Lung (tissue), 12 donors: ENCODE measurements around the gene ACTN4. TPM values are rescaled to one million over a fixed set of nuclear protein-coding genes. Genes with fewer than 3 reads are reported as not detected.
A peak's percentile ranks its signal among the peaks of the same experiment; 100 is the strongest.

ENCODE experiments used
- ATAC-seq: fragments of 200-7000 bp; cut with Tn5 transposase; one replicate; pipeline ENCODE4 v1.9.1; 2020; ENCODE audit warnings: moderate number of reproducible peaks; ENCODE audit not compliant: insufficient read depth, low FRiP score
- DNase-seq, 3 donors: peaks; one replicate each; pipeline ENCODE4 v3.0.0-alpha.2; 2013 to 2017
- H3K27ac ChIP-seq, 2 donors: one replicate each; pipeline ENCODE4 v1.5.1; 2013; ENCODE audit warnings: mild to moderate bottlenecking in 2 of 2, moderate library complexity in 2 of 2, control low read depth in 1 of 2, inconsistent platforms in 1 of 2, low read depth in 1 of 2, low read length in 1 of 2
- H3K27me3 ChIP-seq, 3 donors: one replicate each; pipeline ENCODE4 v1.5.1; 2013; ENCODE audit warnings: low read length in 2 of 3; ENCODE audit not compliant: control insufficient read depth in 3 of 3, insufficient read depth in 3 of 3
- H3K36me3 ChIP-seq, 4 donors: one replicate each; pipeline ENCODE4 v1.5.1; 2013; ENCODE audit warnings: low read length in 4 of 4, mild to moderate bottlenecking in 1 of 4, moderate library complexity in 1 of 4; ENCODE audit not compliant: control insufficient read depth in 4 of 4, insufficient read depth in 4 of 4
- H3K4me1 ChIP-seq, 5 donors: one replicate each; pipeline ENCODE4 v1.5.1; 2013; ENCODE audit warnings: low read length in 5 of 5, mild to moderate bottlenecking in 2 of 5, moderate library complexity in 1 of 5; ENCODE audit not compliant: control insufficient read depth in 5 of 5, insufficient read depth in 5 of 5
- H3K4me3 ChIP-seq: one replicate; pipeline ENCODE4 v1.5.1; 2013; ENCODE audit warnings: mild to moderate bottlenecking, control low read depth, moderate library complexity
- H3K9ac ChIP-seq, 2 donors: one replicate each; pipeline ENCODE4 v1.5.1; 2013; ENCODE audit warnings: low read length in 2 of 2, control low read depth in 1 of 2; ENCODE audit not compliant: insufficient read depth in 1 of 2
- H3K9me3 ChIP-seq, 4 donors: one replicate each; pipeline ENCODE4 v1.5.1; 2013; ENCODE audit warnings: low read length in 3 of 4, mild to moderate bottlenecking in 1 of 4, moderate library complexity in 1 of 4; ENCODE audit not compliant: control insufficient read depth in 4 of 4, insufficient read depth in 3 of 4
- WGBS, 2 donors: extraction: QIAGEN DNeasy Blood & Tissue Kit; methylation state at CpG; one replicate each; pipeline ENCODE4 v1.1.7; 2013; 5-methylcytosine and 5-hydroxymethylcytosine counted together
- polyA plus RNA-seq, 2 donors: library from polyadenylated mRNA; stranded (reverse); fragments of 200-250 nt; gene quantifications; one replicate each; pipeline ENCODE4 v1.2.1, GENCODE V29; 2013
- total RNA-seq, 2 donors: library from RNA; depleted of rRNA in 1 of 2; stranded (reverse); fragments of >200 nt in 1 of 2; gene quantifications; one replicate each; pipeline ENCODE4 v1.2.1, GENCODE V29; 2014 to 2021
- TF ChIP-seq, protein P1 (sequence below): IDR thresholded peaks from 2 replicates; pipeline ENCODE4 v1.5.1; 2012; ENCODE audit warnings: mild to moderate bottlenecking; ENCODE audit errors: control extremely low read depth, extremely low read depth
- donor health status: control.
- donor health status: control.
- donor health status: Bipolar disorder and iron deficiency.
- donor health status: healthy.
- donor health status: DM: yes; HTN: yes; CAD: no.

Gene ACTN4
- total and polyA plus RNA-seq, 4 donors = 229 to 552 (median 367) TPM

DNA sequence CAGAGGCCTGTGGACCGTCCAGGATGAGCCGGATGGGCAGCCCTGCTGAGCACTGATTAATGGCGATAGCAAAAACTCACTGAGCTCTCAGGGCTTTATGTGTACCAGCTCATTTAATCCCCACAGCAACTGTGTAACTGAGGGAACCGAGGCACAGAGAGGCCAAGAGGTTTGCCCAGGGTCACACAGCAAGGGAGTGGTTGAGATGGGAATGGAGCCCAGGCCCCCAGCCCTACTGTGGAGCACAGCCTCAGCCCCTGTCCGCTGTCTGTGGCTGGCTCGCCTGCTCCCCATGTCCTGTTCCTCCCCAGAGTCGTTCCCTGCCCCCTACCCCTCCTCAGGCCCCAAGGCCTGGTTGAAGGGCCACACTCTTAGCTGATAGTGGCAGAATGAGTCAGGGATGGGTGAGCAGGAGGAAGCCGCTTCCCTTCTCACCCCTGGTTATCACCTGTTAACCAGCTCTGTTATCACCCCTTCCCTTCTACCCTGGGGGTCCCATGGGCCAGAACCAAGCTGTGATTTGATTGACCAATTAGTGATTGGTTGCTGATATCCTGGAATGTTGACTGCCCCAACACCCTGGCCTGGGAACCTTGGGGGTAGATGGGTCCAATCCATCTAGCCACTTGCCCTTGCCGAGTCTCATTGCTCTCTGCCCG, 75.6 kb downstream of the ACTN4 start:
- no peak overlapping the region for H3K9ac ChIP-seq

DNA sequence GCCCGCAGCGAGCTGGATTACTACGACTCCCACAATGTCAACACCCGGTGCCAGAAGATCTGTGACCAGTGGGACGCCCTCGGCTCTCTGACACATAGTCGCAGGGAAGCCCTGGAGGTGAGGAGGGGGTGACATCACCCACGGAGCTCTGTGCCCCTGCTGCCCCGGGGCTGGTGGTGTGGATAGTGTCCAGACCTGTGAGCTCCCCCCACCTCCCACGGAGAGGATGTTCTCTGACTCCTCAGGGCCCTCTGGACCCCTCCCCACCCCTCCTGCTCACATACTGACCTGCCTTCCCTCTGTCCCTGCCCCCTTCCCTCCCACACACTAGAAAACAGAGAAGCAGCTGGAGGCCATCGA, 76.1 kb downstream of the ACTN4 start:
- Histone ChIP-seq H3K36me3 (peaks cover 13 to 95% (median 32%) of the 10 kb centered on the region in 4 donors), H3K9me3 (no peaks in the 10 kb centered on the region), H3K27me3 (no peaks in the 10 kb centered on the region), H3K4me1 (peaks cover 0 to 30% (median 0%) of the 10 kb centered on the region in 5 donors), H3K4me3 (no peak overlapping the region), H3K27ac (no peak overlapping the region), H3K9ac (no peak overlapping the region)
- TF ChIP-seq, protein P1, sequence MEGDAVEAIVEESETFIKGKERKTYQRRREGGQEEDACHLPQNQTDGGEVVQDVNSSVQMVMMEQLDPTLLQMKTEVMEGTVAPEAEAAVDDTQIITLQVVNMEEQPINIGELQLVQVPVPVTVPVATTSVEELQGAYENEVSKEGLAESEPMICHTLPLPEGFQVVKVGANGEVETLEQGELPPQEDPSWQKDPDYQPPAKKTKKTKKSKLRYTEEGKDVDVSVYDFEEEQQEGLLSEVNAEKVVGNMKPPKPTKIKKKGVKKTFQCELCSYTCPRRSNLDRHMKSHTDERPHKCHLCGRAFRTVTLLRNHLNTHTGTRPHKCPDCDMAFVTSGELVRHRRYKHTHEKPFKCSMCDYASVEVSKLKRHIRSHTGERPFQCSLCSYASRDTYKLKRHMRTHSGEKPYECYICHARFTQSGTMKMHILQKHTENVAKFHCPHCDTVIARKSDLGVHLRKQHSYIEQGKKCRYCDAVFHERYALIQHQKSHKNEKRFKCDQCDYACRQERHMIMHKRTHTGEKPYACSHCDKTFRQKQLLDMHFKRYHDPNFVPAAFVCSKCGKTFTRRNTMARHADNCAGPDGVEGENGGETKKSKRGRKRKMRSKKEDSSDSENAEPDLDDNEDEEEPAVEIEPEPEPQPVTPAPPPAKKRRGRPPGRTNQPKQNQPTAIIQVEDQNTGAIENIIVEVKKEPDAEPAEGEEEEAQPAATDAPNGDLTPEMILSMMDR = no peak
- 85 to 87% methylated on average over 11 of the region's 11 CpGs for WGBS, 2 donors
- DNase-seq (no peak), ATAC-seq (no peak)

More for the DNA sequence above, 75.6 kb downstream of the ACTN4 start:
- H3K36me3 ChIP-seq = peaks cover 13 to 95% (median 32%) of the 10 kb centered on the region in 4 donors
- TF ChIP-seq, protein P1 = no peak
- H3K4me3 ChIP-seq = no peak overlapping the region
- H3K9me3 ChIP-seq = no peaks in the 10 kb centered on the region
- no peak for ATAC-seq
- 93 to 94% methylated on average over 10 of the region's 10 CpGs for WGBS, 2 donors
- peak overlapping the region in 1 of 2 donors; percentile 71 for H3K27ac ChIP-seq
- no peaks in the 10 kb centered on the region for H3K27me3 ChIP-seq
- no peak for DNase-seq
- H3K4me1 ChIP-seq = peaks cover 0 to 31% (median 0%) of the 10 kb centered on the region in 5 donors

DNA sequence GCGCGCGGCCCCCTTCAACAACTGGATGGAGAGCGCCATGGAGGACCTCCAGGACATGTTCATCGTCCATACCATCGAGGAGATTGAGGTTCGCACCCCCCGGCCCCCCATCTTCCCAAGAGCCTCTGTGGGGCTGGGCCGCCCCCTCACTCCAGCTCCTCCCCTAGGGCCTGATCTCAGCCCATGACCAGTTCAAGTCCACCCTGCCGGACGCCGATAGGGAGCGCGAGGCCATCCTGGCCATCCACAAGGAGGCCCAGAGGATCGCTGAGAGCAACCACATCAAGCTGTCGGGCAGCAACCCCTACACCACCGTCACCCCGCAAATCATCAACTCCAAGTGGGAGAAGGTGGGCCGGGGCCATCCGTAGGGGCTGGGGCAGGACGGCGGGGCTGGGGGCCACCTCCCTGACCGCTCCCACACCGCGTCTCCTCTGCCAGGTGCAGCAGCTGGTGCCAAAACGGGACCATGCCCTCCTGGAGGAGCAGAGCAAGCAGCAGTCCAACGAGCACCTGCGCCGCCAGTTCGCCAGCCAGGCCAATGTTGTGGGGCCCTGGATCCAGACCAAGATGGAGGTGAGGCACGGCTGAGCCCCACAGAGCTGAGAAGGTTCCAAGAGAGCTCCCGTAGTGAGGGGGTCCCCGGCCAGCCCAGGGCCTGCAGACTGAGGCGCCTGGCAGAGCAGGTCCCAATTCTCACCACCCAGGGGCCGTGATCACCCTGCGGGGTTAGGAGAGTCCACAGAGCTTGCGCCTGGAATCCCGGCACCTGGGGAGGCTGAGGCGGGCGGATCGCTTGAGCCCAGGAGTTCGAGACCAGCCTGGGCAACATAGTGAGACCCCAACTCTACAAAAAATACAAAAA, 76.8 kb downstream of the ACTN4 start:
- H3K4me3 ChIP-seq = no peak overlapping the region
- peaks cover 13 to 95% (median 33%) of the 10 kb centered on the region in 4 donors for H3K36me3 ChIP-seq
- H3K27ac ChIP-seq = no peak overlapping the region
- no peaks in the 10 kb centered on the region for H3K9me3 ChIP-seq
- H3K4me1 ChIP-seq = peaks cover 0 to 24% (median 0%) of the 10 kb centered on the region in 5 donors
- WGBS, 2 donors = 97% methylated on average over 41 to 42 of the region's 42 CpGs
- ATAC-seq (no peak), DNase-seq (no peak)
- no peaks in the 10 kb centered on the region for H3K27me3 ChIP-seq
- TF ChIP-seq, protein P1 = no peak
- H3K9ac ChIP-seq = no peak overlapping the region
